NCI-H1092 treated with DMSO at 0.1 percent for 48 hours (cell line): ENCODE results near the gene BRCC3.
A peak's percentile ranks its signal among the peaks of the same experiment; 100 is the strongest.

Experiments
- DNase-seq: peaks from one replicate; lab custom pipeline; 2025; lab: John Stamatoyannopoulos, UW

BRCC3 gene

DNA sequence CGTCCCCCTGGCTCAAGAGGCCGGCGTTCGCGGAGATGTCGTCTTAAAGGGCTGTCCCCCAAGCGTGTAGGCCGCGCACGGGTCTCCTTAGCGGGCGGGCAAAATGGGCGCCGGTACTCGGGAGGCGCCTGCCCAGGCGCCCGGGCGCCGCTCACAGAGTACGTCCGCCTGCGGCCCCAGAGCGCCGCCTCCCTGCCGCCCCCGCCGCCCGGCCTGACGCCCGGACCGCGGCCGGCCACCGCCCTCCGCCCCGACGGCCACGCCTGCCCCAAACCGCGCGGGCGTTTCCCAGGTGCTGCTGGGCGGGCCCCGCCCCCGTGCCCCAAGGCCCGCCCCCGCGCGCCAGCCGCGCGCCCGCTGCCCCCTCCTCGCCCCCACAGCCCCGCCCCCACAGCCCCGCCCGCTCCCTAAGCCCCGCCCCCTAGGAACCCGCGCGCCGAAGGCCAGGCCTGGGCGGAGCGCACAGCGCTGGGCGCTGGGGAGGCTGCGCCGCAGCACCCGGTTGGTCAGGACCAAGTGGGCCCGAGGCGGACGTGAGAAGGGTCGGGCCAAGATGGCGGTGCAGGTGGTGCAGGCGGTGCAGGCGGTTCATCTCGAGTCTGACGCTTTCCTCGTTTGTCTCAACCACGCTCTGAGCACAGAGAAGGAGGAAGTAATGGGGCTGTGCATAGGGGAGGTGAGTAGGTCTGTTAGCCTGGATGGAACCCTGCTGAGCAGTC lies at the start of gene BRCC3, which contains the start of the genes CMC4 and MTCP1:
BRCC3 (plus strand) TSS at position 534 of the 719 bp plus-strand sequence; CDS start at position 554, 20 bp downstream.
CMC4 (minus strand) TSS at position 162 of the 719 bp plus-strand sequence. CDS start 7,113 bp downstream, outside the sequence.
MTCP1 (minus strand) TSS at position 162 of the 719 bp plus-strand sequence. CDS start 5,126 bp downstream, outside the sequence.
- DNase-seq: peak; percentile 89

DNA sequence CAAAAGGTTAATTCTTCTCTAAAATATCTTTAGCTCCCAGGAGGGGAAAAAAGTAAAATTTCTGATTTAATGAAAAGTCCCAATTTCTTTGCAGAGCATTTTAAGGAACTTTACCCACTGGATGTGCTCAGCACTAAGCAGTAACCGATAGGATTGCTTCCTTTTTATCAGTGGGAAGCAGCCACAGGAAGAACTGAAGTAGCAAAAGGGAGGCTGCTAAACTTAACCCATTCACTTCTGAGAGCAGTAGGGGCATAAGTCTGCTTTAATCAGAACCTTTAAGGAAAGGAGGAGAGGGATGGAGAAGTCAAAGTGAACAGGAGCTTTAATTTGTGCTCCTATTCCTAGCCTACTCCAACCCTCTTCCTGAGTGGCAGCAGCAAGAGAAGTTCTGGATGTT lies 48.7 kb upstream of the BRCC3 start, which contains the start of gene F8:
F8 (minus strand) TSS at position 139 of the 400 bp plus-strand sequence. CDS start 171 bp downstream, outside the sequence.
- no peak for DNase-seq

DNA sequence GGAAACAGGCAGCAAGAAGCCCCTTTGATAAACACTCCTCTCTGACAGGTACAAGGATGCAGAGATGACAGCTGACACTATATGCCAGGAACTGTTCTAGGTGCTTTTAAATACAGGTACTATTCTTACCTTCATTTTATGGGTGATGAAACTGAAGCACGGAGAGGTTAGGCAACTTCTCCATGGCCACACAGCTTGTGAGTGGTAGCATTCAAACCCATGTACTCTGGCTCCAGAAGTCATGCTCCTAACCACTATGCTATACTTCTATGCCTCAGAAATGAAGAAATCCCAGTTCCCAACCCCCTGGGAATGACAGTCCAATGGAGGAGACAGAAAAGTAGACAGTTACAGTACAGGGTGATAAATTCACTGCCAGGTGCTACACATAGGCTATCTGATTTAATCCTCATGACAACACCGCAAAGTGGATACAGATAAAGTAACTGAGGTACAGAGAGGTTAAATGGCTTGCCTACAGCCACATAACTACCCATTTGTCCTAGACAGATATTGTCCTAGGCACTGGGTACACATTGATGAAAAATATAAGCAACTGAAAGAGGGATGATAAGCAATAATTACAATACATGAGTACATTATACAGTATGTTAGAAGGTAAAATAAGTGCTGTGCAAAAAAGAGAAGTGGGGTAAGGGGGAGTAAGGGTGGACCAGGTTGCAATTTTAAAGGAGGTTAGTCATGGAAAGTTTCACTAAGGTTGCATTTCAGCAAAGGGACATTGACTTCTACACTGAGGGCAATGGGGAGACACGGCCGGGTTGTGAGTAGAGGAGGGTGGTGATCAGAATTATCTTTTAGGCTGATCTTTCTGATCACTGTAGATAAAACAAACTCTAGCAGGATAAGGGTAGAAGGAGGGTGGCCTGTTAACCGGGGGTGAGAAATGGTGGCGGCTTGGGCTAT lies 47.1 kb upstream of the BRCC3 start:
- no peak for DNase-seq

DNA sequence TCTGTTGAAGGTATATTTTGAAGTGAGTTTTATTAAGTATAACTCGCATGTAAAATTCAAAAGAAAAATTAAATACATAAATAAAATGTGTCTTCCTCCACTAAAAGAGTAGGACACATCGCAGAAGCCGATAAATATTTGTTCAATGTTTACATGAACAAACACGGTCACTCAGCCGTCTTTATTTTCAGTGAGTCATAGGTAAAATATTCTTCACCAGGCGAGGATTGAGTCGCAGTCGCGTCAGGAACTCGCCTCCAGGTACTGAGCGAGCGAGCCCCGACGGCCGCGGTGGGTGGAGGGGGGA lies 44.9 kb upstream of the BRCC3 start:
- DNase-seq: no peak

DNA sequence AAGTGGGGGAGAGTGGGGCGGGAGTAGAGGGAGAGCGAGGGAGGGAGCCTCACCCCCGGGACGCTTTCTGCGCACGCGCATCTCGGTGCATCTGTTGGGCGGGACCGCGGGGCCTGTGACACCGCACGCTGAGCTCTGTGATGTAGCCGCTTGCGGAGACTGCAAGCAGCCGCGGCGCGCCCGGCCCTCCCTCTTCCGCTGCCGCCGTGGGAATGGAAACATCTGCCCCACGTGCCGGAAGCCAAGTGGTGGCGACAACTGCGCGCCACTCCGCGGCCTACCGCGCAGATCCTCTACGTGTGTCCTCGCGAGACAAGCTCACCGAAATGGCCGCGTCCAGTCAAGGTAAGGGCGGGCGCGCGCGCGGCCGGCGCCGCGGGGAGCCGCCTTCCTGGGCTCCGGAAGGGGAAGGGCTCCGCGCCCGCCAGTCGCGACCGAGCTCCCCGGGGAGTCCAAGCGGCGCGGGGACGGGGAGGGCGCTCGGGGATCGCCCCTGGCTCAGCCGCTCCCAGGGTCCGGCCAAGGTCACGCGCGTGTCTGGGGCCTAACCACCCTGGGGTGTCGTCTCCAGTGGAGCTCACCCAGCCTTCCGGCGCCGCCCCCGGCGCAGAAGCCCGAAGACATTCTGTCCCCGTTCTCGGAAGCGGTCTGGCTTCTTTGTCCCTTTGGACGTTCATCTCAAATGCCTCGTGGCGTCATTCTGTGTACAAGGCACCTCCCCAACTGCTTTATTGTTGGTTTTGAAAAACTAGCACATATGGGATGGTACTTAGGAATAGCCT lies 44.4 kb upstream of the BRCC3 start, which contains the start of gene FUNDC2:
FUNDC2 (plus strand) TSS at position 118 of the 782 bp plus-strand sequence; CDS start at position 213, 95 bp downstream.
- peak; percentile 95 for DNase-seq

DNA sequence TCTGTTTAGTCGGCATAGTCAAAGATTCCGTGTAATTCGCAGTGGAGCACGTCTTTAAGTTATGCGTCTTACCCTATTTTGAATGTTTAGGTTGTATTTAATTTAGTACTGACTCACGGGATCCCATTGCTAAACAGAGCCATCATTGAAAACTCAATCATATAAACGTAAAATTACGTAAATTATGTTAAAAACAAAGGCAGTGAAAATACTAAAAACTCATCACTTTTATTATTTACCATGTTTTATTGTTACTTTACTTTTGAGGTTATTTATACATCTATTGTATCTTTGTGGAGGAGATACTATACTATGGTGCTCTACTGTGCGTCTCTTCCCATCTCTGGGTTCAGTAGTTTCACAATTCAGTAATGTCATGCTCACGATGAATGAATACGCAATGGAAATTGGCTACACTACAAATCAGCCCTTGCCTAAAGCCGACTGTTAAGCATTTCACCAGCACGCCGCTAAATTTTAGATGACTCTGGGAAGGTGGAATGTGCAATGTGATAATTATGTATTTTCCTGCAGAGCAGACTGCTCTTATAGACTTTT lies 43.7 kb upstream of the BRCC3 start:
- peak; percentile 57 for DNase-seq

DNA sequence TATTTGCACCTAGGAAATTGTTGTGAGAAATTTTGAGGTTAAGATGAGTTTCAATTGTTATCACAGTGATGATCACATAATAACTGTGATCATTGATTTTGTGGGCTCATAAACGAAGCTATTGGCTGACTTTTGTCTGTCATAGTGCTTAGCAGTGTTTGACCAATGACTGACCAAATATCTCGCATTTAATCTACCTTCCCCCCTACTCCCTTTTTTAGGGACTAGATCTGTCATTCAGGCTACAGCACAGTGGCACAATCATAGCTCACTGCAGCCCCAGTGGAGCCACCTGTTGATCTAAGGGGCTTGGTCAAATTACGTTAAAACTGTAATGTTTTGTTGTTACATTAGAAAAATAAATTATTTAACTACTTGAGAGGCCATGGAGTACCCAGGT lies 43.2 kb upstream of the BRCC3 start:
- DNase-seq: peak; percentile 50

DNA sequence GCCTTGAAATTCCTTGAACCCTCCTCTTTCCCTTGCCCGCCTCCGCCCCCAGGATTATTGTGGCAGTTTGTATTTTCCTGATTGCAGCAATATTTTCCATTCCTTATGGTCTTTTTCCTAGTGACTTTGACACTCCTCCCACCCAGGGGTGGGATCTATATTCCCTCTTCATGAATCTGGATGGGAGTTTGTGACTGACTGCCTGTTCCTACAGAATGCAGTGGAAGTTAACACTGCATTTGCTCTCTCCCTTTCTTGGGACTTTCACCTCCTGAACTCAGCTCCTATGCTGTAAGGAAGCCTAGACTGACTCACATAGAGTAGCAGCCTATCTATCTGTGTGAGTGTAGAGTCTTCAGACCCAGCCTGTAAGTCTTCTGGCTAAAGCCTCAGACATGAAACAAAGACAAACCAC lies 42.4 kb upstream of the BRCC3 start:
- no peak for DNase-seq

DNA sequence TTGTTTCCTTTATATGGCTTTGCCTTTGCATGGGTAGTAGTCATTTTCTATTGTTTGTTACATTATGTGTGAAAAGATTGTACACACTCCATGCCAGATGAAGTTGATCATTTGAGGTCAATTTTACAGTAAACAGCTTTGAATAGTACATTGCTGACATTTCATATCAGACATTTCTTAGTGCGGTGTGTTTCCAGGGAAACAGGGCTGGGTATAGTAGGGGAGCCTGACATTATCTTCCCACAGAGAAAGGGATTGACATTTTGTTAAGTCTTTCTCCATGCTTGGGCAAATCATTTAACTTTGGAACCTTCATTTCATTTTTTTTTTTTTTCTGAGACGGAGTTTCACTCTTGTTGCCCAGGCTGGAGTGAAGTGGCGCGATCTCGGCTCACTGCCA lies 39.7 kb upstream of the BRCC3 start:
- no peak for DNase-seq

DNA sequence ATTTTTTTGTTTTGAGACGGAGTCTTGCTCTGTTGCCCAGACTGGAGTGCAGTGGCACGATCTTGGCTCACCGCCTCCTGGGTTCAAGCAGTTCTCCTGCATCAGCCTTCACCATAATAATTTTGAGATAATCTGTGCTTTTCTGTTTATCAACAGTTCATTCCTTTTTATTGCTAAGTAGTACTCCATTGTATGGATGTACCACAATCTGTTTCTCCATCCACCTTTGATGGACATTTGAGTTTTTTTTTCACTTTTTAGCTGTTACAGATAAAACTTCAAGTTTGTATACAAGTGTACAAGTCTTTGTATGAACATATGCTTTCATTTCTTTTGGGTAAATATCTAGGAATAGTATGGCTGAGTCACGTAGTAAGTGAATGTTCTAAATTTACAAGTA lies 35.6 kb upstream of the BRCC3 start:
- DNase-seq: no peak

DNA sequence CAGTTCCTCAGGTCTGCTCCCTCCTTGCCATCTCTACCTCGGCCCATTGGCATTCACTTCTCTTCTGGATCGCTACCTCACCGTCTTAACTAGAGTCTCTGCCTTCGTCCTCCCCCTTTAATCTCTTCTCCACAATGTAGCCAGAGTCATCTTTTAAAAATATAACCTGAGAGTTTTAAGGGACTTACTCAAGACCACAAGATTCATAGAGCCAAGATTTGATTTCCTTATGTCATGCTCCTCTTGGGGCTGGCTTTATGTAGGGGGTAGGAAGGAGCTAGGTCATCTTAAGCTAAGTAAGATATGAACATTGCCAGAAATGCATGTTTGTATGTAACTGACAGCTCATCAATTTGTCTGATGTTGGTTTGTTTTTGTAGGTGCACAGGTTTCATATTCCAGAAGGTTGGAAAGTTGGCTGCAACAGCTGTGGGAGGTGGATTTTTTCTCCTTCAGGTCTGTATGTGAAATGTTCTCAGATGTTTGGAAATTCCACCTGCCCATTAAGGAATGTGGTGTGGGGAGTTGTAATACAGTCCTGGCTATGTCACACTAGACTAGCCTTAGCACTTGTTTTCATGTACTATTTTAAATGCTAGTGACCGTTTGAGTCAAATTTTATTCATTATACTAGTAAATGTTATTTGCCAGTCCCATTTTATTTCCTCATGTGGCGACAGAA lies 25.0 kb upstream of the BRCC3 start:
- DNase-seq: no peak

DNA sequence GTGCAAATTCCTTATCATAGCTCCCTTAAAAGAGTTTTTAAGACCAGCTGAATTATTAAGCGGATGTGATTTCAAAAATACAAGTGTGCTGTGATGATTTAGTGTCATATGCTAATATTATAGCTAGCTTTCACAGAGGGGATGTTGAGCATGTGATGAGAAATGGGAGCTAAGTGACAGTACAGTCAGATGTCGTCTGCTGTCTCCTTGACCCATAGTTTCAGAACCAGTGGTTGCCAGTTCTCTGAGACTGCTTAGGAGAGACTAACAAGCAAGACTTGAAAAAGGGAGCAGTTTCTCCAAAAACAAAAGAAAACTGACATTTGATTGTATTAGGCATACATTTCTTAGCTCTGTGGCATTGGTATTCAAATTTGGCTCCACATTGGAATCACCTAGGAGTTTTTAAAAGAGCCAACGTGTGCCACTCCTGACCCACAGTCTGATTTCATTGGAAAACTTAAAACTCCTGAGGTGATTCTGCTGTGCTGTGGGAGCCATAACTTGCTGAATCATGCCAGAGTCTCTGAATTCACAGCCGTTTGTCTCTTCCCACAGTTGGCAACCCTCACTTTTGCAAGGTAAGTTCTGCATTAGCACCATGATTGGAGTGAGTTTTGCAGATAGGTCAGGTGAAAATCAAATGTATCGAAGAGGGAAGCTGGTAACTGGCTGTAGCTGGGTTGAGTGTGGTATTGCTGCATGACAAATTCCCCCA lies 24.3 kb upstream of the BRCC3 start:
- no peak for DNase-seq

DNA sequence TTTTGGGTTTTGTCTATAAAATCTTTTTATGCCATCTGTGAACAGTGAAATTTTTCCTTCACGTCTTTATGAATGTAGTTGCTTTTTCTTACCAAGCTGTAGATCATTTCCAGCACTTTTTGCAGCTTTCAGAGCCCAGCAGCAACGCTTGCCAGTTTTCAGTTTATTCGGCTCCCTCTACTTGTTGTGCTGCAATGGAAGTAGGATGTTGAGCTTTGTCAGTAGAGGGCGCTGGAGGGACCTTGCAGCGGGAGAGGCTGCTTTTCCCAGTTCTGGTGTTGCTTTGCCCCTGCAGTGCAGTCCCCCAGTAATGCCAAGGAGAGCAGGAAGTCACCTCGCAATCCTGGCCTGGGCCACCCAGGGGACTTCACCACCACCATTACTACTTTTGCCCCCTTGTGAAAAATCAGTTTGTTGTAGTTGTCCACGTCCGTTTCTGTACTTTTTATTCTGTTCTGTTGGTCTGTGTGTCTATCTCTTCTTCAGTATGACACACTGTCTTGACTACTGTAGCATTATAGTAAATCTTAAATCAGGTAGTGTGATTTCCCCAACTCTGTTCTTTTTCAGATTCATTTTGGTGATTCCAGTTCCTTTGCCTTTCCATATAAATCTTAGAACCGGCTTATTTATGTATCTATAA lies 22.2 kb upstream of the BRCC3 start:
- DNase-seq: peak; percentile 29

DNA sequence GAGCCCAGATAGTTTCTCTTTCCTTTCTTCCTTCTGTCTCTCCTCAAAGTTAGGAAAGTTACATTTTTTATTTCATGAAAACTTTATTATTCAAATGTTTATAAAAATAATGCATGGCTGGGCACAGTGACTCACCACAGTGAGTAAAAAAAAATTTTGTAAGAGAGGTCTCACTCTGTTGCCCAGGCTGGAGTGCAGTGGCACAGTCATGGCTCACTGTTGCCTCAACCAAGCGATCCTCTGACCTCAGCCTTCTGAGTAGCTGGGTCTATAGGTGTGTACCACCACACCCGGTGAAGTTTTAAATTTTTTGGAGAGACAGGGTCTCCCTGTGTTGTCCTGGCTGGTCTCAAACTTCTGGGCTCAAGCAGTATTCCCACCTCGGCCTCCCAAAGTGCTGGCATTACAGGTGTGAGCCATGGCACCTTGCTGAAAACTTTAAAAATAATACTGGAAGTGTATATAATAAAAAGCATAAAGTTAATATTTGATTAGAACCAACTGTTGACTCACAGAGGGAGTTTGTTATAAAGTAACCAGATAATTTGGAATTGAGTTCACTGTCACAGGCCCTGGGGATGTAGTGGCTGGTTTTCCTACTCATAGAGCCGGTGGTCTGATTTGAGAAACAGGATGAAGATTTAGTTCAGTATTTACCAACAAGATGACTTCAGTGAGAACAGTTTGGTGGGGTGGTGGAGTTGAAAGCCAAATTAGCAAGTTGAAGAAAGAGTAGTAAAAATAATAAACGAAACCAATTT lies 18.4 kb upstream of the BRCC3 start:
- no peak for DNase-seq

DNA sequence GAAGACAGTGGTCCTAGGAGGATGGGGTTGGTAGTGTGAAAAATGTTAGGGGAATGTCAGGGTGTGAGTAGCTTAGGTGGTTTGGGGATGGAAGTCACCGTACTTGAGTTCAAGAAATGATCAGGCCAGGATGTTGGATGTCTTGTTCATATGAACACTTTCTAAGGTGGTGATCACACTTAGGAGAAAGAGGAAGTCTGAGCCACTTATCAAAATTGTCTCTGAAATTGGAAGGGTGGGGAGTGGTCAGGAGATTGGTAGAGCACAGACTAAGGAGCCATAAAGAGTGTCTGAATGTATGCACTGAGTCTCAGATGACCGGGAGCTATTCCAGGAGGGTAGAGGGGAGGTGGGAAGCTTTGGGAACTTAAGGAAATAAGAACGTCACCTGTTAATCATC lies 17.7 kb upstream of the BRCC3 start:
- no peak for DNase-seq

DNA sequence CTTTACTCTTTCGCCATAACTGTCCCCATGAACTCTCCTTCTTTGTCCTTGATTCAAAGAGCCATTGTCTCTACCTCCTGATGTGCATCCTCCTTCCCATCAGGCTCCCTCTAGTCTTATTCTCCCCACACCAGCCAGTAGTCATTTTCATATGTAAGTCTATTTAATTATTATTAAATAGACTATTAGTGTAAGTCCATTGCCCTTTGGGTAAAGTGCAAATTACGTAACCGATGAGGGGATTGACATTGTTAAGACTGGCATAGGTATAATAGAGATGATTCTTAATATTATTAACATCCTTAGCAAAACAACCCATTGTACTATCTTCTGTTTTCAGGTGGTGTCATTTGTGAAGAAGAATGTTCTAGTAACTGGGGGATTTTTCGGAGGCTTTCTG lies 17.1 kb upstream of the BRCC3 start:
- no peak for DNase-seq

DNA sequence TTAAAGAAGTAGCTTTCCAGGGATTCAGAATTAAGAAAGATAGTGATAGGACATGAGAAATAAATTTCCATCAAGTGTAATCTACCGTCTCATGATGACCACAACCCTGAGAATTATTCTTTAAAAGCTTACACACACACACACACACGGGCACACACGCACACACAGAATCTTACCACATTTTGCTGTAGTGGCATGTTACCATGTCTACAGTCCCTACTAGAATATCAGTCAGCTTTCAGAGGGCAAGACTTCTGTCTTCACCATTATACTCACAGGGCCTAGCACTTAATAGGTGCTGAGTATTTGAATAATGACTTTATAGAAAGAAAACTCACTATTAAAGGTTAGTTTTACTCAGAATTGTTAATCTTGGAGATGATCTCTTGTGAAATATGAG lies 15.8 kb upstream of the BRCC3 start:
- no peak for DNase-seq

DNA sequence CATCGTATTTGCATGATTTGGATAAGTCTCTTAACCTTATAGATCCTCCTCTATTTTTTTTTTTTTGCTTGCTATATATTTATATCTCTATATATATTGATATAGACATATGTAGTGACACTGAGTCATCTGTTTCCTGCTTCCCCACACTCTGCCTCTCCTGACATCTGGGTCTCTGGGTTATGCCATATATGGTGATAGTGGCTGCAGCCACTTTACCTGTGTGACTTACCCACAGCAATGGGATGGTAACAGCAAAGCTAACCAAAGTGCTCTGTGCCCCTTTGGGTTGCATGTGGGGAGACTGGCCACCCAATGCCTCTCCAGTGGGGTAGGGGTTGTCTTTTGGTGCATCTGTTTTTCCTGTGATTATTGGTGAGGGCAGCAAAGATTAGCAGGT lies 14.8 kb upstream of the BRCC3 start:
- DNase-seq: no peak
